Measurements from ENCODE around the gene ADH4. TPM values are rescaled to one million over a fixed set of nuclear protein-coding genes. Genes with fewer than 3 reads are reported as not detected.
"Not testable (repeated sequence)": the region's sequence is repeated elsewhere in the genome, so short reads cannot be mapped to it uniquely, and the experiment has no call there.

ADH4 gene
- total RNA-seq, 1 donor from 2014 or later: 0.10 TPM

DNA sequence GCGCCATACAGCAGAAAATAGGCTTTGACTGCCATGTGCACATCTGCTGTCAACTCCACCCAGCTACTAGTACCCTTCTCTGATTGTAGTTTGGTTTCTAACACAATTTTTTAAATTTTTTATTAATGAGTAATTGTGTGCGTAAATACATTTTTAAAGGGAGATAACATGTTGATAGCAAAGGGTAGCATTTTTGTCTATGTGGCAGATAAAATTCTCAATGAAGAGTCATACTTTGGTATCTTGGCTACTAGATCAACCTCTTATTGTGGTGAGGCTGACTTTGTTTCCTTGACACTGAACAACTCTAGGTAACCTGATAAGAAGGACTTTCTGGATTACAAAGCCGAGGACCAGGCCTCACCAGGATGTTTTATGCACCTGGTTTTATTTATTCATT lies 9.5 kb downstream of the ADH4 start:
- DNase-seq (ENCODE audit: low read depth): no peak

DNA sequence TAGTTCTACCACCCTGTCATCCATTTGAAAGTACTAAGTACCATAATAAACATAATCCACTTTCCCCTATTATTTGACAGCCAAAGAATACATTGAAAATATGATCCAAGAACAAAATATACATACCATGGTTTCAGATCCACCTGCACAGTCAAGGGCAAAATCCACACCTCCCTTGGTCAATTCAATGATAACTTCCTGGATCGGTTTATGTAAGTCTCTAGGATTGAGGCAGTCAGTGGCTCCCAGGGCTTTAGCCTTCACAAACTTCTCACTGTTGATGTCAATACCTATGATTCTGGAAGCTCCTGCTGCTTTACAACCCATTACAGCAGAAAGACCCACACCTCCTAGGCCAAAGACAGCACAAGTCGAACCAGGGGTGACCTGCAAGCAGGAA lies 12.7 kb downstream of the ADH4 start:
- DNase-seq (ENCODE audit: low read depth): no peak

DNA sequence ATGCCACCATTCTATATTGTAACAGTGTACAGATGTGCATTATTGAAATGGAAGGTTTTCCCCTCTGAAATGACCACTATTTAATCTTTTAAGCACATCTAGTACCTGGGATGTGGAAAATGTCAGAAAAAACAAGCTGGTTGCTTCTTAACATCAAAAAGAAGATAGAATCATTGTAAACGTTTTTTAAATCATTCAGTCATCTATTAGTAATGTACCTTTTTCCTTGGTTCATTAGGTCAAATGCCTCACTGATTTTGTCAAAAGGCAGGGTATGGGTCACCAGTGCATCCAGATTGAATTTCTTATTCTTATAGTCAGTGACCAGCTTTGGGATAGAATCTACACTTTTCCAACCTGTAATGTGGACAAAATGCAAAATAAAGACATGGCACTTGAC lies 17.7 kb downstream of the ADH4 start:
- DNase-seq (ENCODE audit: low read depth): peak; percentile 7

DNA sequence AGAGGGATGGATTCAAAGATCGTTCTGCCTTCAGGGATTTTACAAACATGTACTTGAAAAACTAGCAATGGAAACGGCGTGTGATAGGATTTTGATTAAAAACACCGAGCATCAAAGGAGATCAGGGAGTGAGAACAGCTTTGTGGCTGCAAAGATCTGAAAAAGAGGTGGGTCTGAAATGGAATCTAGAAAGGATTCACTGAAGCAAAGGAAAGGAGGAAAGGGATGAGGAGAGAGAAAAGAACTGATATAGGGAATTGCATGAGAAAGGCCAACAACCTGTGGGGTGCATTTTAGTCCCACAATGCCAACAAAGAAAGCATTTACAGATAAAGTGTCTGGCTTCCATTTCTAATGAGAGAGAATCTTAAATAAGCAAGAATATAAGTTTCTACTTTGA lies 23.1 kb downstream of the ADH4 start:
- DNase-seq (ENCODE audit: low read depth): no peak

DNA sequence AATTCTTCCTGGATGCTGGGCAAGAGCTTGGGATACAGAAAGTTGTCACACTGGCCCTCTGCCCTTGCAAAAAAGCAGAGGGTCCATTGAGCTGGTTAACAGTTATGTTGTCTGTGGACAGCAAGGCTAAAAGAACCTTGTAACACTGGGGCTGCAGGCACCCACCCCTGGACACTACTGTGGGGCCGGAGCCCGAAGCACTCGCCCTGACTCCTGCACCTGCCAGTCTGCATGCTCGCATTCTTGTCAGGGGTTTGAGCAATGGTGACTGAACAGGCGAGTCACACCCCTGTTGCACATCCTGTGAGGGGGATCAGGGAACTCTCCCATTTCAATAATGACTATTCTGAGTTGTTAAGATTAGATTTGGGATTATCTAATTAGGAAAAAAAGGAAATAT lies 23.6 kb downstream of the ADH4 start:
- no peak for DNase-seq (ENCODE audit: low read depth)

DNA sequence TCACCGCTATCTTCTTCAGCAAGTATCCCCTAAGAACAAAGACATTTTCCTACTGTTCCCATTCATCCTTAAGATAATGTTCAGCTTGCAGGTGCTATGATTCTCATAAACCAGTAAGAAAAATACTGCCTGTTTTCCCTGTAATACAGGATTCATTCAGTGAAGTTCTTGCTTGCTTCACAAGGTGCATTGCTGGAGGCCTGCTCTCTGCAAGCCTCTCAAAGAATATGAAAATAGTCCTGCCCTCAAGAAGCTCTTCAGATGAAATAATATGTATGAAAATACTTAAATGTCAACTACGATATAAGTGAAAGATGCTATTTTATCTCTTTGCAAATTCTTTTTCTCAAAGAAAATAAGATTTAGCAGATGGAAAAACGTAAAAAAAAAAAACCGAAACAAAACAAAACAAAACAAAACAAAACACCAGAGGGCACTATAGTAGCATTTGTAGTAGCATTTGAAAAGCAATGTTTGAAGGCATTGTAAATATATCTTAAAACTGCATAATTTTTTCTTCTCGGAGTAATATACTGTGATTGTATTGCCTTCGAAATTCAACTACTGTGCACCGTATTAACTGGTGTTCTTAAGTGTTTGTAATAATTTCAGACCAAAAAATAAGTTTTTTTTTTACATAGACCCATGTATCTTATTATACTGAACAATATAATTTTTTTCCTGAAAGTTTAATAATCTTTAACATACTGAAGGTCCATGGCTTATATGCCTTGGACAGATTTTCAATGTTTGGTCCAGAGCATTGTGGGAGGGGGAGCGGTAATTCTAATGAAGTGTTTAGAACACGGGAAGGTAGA lies 26.0 kb downstream of the ADH4 start:
- peak; percentile 48 for DNase-seq (ENCODE audit: low read depth)

DNA sequence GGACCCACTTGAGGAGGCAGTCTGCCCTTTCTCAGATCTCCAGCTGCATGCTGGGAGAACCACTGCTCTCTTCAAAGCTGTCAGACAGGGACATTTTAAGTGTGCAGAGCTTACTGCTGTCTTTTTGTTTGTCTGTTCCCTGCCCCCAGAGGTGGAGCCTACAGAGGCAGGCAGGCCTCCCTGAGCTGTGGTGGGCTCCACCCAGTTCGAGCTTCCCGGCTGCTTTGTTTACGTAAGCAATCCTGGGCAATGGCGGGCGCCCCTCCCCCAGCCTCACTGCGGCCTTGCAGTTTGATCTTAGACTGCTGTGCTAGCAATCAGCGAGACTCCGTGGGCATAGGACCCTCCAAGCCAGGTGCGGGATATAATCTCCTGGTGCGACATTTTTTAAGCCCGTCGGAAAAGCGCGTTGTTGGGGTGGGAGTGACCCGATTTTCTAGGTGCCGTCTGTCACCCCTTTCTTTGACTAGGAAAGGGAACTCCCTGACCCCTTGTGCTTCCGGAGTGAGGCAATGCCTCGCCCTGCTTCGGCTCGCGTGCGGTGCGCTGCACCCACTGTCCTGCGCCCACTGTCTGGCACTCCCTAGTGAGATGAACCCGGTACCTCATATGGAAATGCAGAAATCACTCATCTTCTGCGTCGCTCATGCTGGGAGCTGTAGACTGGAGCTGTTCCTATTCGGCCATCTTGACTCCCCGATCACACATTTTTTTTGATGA lies 26.8 kb downstream of the ADH4 start:
- DNase-seq (ENCODE audit: low read depth): not testable (repeated sequence)

DNA sequence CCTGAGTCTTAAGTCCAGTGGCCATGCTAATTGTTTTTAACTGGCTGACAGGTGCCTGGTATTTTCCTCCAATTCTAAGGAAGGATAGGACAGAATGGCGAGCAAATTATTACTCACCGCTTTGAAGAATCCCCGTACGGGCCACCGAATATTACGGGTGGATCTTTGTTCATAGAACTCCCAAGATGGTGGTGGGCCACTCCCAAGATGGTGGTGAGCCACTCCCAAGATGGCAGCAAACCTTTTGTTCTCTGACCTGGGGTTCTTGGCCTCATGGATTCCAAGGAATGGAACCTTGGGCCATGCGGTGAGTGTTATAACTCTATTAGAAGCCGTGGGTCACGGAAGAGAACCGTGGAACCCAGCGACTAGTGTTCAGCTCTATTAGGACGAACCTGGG lies 34.8 kb downstream of the ADH4 start:
- DNase-seq (ENCODE audit: low read depth): not testable (repeated sequence)

DNA sequence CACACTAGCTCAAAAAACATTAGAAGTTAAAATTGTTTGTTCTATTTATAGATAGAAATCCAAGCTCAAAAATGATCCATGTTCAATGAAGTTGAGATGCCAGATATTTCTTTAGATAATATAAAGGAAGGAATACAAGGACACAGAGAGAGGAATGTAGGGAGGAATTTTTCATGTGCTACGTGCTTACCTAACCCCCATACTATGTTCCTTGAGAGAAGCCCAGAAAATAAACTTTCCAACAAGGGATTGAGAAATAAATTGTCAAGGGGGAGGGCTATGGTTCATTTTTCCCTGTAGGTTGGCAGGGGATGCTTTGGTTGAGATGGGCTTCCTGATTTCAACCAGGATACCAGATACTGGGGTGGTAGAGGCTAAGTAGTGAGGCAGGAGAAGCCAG lies 39.9 kb downstream of the ADH4 start:
- DNase-seq (ENCODE audit: low read depth): no peak

DNA sequence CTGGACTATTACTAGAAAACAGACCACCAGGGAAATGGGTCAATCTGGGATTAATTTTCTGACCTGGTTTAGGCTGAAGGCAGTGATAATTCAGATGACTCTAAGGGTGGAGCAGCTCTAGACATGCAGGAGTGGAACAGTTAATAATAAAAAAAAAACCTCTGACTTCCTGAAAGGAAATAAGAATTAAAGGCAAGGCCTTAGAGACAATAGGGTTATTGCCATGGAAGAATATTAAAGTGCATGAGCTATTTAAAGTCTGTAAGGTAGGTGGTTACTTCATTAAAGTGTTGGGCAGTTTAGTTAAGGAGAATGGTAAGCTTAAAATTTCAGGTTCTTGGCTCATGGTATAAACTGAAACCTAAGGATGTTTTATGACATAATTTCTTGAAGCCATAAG lies 40.9 kb downstream of the ADH4 start:
- no peak for DNase-seq (ENCODE audit: low read depth)

DNA sequence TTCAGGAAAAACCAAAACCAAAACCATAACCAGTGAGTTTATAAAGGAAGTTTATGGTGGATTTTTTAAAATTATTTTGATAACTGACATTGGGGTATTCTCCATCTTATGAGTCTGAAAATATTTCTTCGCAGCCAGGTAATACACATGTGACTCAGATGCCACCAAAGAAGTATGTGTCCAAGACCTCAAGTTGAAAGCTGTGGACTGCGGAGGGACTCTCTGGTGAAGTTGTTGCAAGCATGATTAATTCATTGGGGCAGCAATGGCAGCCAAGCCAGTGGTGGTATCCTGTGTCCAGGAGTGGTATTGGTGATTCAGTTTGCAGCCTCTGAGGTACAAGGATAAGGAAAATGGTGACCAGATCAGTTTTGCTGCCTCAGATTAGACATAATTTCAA lies 41.5 kb downstream of the ADH4 start:
- DNase-seq (ENCODE audit: low read depth): no peak

DNA sequence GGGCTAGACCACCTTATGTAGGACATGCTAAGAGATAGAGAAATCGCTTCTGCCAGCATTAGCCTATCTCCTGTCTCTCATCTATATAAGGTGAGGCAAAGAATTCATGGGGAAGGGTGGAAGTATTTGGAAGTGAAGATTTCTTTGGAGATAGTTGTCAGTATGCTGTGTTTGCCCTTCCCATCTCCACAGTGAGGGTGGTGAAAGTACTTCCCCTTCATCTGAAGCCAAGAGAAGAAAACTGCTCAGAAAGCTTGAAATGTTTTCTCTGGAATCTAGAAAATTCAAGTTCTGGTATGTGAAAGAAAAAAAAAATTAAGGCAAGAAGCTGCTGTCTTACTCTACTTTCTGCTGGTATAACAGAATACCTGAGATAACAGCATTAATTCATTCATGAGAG lies 43.2 kb downstream of the ADH4 start:
- DNase-seq (ENCODE audit: low read depth): no peak

DNA sequence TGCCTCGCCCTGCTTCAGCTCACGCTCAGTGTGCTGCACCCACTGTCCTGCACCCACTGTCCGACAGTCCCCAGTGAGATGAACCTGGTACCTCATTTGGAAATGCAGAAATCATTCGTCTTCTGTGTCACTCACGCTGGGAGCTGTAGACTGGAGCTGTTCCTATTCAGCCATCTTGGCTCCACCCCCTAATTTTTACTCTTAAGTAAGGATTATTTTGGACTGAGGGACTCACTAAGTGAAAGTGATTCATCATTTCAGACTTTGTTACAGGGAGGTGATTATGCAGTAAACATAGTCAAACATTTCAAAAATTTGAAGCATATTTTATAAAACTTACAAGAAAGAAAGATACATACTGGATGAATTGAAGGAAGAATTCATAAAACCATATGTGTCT lies 44.3 kb downstream of the ADH4 start:
- DNase-seq (ENCODE audit: low read depth): not testable (repeated sequence)

DNA sequence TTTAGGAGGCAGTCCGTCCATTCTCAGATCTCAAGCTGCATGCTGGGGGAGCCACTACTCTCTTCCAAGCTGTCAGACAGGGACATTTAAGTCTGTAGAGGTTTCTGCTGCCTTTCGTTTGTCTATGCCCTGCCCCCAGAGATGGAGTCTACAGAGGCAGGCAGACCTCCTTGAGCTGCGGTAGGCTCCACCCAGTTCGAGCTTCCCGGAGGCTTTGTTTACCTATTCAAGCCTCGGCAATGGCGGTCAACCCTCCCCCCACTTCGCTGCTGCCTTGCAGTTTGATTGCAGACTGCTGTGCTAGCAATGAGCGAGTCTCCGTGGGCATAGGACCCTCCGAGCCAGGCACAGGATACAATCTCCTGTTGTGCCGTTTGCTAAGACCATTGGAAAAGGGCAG lies 44.8 kb downstream of the ADH4 start:
- no peak for DNase-seq (ENCODE audit: low read depth)

DNA sequence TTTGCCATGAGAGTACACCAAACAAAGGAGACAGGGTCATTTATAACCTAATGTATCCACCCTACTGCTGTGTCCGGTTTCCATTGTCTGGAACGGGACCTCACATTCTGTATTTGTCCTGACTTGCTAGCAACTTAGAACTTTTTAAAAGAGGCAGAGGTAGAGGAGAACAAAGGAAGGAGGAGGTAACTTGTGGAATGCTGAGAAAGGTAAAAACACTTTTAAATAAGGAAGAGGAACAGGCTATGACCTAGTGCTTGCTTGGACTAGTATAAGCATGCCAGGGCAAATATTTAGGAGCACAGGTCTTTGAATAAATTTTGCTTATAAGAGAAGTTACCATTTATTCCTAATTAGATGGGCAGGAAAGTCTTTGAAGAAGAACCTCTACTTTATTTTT lies 52.3 kb downstream of the ADH4 start:
- not testable (repeated sequence) for DNase-seq (ENCODE audit: low read depth)

DNA sequence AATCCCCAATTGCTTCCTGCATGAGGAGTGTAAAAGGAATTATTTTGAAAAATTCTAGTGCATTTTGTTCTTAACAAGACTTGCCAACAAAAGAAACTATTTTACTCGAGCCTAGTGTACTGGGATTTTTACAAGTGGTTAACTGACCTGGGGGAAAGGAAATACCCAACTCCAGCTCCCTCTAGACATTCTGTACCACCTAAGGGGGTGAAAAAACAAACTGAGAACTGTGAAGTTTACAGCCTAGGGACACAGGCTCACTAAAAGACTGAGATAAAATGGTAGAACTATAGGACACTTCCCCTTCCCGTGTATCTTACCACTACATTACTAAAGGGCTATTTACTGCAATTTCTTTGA lies 52.9 kb downstream of the ADH4 start:
- no peak for DNase-seq (ENCODE audit: low read depth)

DNA sequence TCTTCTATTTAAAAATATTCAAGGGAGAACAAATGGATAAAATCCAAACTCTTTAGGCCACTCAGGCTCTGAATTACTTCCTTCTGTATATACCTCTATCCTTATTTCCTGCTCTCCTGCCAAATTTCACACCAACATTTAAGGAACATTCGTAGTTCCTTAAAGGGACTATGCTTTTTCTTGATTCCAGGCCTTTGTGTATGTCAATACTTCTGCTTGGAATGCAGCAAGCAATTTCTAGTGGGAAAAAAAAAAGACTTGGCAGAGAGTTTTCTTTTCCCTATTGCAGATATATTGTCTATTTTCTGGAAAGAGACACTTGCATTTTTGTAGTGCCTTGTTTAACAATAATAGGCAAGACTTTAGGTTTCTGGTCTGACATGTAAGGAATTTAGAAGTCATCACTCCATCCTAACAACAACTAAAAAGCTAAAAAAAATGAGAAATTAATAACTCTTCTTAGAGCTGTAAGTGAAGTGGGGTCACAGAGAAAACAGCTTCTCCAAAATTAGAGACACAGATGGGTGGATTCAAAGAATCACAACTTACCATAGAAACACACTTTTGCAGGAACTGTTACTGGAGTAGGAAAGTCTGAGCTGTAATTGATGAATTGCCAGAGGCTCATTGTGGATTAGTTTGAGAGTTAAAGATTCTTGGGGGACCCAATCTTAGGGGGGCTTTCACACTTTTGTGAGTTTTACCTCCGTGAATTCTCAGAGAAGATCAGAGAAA lies 53.4 kb downstream of the ADH4 start:
- DNase-seq (ENCODE audit: low read depth): no peak

DNA sequence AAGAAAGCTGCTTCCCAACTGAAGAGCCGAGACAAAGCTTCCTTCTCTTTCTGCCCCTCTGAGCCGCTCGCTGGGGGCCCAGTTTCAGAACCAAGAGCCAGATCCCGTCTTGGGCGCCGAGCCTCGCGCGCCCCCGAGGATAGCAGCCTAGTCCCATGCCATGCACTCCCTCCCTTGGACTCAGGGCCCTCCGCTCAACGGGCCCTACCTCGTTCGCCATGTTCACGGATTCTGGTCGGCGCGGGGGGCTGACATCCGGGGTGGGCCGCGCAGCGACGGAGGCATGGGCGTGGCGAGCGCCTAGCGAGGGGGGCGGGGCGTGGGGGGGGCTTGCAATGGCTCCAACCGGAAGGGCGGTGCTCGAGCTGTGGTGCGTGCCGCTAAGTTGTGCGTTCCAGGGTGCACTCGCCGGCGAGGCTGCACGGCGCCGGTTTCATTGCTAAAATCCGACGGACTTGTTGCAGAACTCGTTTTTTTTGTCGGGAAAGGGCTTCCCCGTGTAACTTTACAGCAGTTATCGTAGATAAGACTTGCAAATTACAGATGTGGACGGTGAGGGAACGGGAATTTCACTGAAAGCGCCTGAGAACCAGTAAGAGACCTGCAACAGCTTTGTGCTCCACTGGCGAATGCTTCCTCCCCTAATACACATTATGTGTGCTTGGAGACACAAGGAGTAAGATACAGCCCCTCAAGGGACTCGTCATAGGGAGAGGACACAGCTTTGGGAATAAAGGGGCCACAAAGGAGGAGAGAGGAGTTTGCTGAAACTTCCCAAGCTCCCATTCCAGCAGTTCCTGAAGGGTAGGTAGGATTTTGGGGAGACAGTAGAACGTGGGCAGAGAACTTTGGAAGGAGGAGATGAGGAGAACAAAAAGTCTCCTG lies 55.4 kb downstream of the ADH4 start, which contains the start of gene ADH5:
TSS of gene ADH5 (minus strand) at position 308 of the 885 bp plus-strand sequence. CDS start at position 220, 88 bp downstream.
- DNase-seq (ENCODE audit: low read depth): peak; percentile 65

DNA sequence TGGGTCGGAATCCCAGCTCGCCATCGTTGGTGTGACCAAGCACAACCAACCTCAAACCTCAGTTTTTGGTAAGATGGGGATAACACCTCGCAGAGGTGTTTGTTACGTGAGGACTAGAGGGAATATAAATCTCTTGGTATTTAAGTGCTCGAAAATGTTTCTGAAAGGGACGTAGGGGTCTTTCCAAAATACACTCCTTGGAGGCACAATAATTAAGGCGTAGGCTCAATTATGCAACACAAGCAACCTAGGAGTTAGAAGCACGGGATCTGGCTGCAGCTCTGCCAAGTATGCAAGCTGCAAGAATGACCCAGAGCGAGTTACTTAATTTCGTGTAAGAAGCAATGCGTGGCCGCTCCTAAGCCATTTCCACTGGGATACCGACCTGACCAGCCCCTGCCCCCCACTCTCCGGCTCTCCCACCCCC lies 56.1 kb downstream of the ADH4 start:
- peak; percentile 90 for DNase-seq (ENCODE audit: low read depth)

DNA sequence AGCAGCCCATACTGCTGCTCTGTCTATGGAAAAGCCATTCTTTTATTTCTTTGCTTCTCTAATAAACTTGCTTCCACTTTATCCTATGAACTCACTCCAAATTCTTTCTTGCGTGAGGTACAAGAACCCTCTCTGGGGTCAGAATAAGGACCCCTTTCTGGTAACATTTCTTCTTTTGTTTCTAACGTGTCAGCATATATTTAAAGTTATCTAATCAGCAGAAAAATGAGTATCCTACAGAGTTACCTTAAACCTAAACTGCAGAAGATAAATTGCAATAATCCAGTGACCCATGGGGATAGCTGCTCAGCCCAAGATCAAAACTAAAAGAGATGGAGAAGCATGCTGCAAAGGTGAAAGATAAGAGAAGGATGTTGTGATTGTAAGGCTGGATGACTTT lies 59.5 kb downstream of the ADH4 start:
- no peak for DNase-seq (ENCODE audit: low read depth)

DNA sequence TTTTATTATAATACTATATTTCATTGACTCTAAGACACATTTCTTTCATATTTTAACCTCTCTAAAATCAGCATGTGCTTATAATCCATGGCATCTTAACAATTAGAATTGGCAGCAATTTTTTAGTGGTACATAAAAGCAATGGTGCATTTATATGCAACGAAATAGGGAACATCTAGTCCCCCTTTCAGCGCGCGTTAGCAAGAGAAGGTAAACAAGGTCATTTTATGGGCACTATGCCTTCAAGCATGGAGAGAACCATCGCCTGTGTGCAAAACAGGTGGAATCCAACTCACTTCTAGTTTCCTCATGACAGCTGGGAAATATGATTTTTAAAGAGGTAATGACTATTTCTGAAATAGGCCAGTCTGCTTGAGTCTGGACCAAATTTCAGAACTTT lies 61.9 kb downstream of the ADH4 start:
- no peak for DNase-seq (ENCODE audit: low read depth)

DNA sequence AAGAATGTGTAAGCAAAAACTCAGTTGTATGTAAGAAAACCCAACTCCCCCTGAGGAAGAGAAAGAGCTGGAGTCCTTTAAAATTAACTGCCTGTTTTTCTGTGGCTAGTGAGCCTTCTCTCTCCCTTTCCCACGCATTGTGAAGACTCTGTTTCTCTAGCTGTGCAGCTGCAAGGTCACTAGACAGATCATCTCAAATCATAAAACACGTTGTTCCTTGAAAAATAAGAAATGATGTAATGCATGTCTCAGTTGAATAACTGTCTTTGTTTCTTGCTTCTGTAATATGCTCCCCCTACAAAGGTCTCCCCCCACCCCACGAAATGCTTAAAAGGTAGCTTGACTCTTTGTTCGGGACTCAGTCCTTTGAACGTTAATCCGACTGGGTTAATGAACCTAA lies 63.2 kb downstream of the ADH4 start:
- not testable (repeated sequence) for DNase-seq (ENCODE audit: low read depth)
